DMS 273 (cell line): Measurements from ENCODE around the gene ADAT3.

Experiments
- DNase-seq: peaks from one replicate; lab custom pipeline; 2025; ENCODE audit not compliant: unreplicated experiment; lab: John Stamatoyannopoulos, UW

Gene ADAT3

GRCh38 chr19:1955171-1956121 lies 50.2 kb downstream of the ADAT3 start:
- DNase-seq, result no peak

GRCh38 chr19:1956122-1956494 lies 50.9 kb downstream of the ADAT3 start:
- no peak for DNase-seq

DNA sequence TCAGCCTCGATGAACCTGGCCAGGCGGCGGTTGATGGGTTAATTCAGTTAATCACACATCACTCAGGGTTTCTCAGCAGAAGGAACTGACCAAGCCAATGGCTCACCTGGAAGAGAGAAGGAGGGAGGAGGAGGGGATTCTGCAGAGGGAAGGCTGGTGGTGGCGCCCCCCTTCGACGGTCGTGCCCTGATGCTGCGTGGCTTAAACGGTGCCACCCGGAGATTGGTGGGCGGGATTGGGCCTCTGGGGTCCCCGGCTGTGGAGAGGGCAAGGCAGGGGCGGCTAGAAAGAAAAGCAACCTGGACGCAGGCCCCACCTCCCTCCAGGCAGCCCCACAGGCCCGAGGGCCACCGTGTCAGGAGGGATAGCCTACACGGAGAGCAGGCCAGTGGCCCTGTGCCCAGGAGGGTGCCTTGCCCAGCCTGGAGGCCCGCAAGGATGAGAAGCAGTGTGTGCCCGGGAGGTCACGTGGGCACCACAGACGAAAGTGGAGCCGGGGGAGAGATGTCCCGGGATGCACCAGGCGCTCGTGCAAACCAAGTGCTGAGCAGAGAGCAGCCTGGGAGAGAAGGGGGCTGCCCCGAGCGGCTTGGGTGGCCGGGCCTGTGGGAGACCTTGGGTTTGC lies 51.8 kb downstream of the ADAT3 start:
- DNase-seq, result no peak

DNA sequence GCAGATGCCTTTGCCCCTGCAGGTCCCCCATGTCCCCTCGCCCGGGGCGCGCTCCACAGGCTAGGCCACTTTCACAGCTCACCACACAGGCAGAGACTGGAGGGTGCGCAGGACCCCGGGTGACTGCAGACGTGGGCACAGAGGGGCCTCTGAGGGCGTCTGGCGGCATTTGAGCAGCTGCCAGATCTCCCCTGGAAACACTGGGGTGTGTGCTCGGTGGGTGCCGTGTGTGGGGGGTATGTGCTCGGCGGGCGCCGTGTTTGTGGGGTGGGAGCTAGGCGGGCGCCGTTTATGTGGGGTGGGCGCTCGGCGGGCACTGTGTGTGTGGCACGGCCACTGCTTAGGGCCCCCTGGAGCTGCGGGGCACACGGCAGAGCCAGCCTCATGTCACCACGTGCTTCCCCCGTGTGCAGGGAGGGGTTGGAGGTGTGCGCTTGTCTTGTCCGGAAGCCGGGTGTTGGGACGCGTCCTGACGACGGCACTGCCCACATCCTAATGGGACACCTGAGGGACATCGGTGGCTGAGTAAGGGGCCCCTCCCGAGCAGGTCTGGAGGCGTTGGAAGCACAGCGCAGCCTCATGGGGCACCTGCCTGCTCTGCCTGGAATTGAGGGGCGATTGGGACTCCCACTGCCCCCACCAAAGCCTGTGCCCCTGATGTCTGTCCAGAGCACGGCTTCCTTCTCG lies 52.5 kb downstream of the ADAT3 start:
- no peak for DNase-seq

GRCh38 chr19:1959928-1960589 lies 54.9 kb downstream of the ADAT3 start:
- no peak for DNase-seq

GRCh38 chr19:1961000-1961883 lies 56.0 kb downstream of the ADAT3 start:
- no peak for DNase-seq

- no peak for DNase-seq
These were observed 57.5 kb downstream of the ADAT3 start for GRCh38 chr19:1962674-1963073.
